HCT116 (cell line): ENCODE data around the gene GEMIN4.

Source experiments
- ATF3 ChIP-seq: IDR thresholded peaks from 2 replicates; pipeline ENCODE4 v1.6.1; 2012
- CEBPB ChIP-seq: IDR thresholded peaks from 2 replicates; pipeline ENCODE4 v1.6.1; 2012; ENCODE audit warnings: low read depth
- CTCF ChIP-seq, 3 experiments: fragments of 200-600 bp in 1 of 3; sonication (generic) in 1 of 3; IDR thresholded peaks in 2 of 3; conservative IDR thresholded peaks in 1 of 3; 2 replicates each; pipeline ENCODE4 v1.5.1; 2012 to 2017; ENCODE audit warnings: low read depth in 2 of 3, low read length in 2 of 3, antibody characterized with exemption in 1 of 3, borderline replicate concordance in 1 of 3, control low read depth in 1 of 3, mild to moderate bottlenecking in 1 of 3, mixed read lengths in 1 of 3, mixed run types in 1 of 3, moderate library complexity in 1 of 3; ENCODE audit not compliant: insufficient read depth in 1 of 3
- ELF1 ChIP-seq: IDR thresholded peaks from 2 replicates; pipeline ENCODE4 v1.6.1; 2012; ENCODE audit warnings: low read depth, borderline replicate concordance
- EZH2 ChIP-seq: fragments of 200-600 bp; sonication (generic); IDR thresholded peaks from 2 replicates; pipeline ENCODE4 v1.6.1; 2017; ENCODE audit warnings: antibody characterized with exemption, mixed run types
- EZH2phosphoT487 ChIP-seq: fragments of 200-600 bp; IDR thresholded peaks from 2 replicates; pipeline ENCODE4 v1.6.1; 2018; ENCODE audit warnings: antibody characterized with exemption, borderline replicate concordance
- FOSL1 ChIP-seq: IDR thresholded peaks from 2 replicates; pipeline ENCODE4 v1.6.1; 2012; ENCODE audit warnings: low read depth
- POLR2A ChIP-seq: IDR thresholded peaks from 2 replicates; pipeline ENCODE4 v1.7.0; 2011; ENCODE audit warnings: borderline replicate concordance; ENCODE audit not compliant: insufficient read depth, insufficient read length; ENCODE audit errors: extremely low read depth
- POLR2AphosphoS5 ChIP-seq: IDR thresholded peaks from 2 replicates; pipeline ENCODE4 v1.6.1; 2011; ENCODE audit warnings: mild to moderate bottlenecking, low read depth, low read length, moderate library complexity
- RAD21 ChIP-seq: IDR thresholded peaks from 2 replicates; pipeline ENCODE4 v1.6.1; 2012; ENCODE audit warnings: low read depth, mild to moderate bottlenecking
- SIN3A ChIP-seq: IDR thresholded peaks from 2 replicates; pipeline ENCODE4 v1.6.1; 2012; ENCODE audit warnings: low read depth
- YY1 ChIP-seq: IDR thresholded peaks from 2 replicates; pipeline ENCODE4 v1.6.1; 2011; ENCODE audit warnings: low read length, low read depth, moderate library complexity, mild to moderate bottlenecking; ENCODE audit not compliant: insufficient replicate concordance; ENCODE audit errors: extremely low read depth

GRCh38 chr17:759964-760363 lies 7.9 kb upstream of the GEMIN4 start:
- TF ChIP-seq POLR2A (no peak), FOSL1 (no peak), ATF3 (no peak), POLR2AphosphoS5 (no peak), SIN3A (no peak), CTCF (IDR thresholded peaks at IDR 0.05 in 2 of 3, conservative IDR thresholded peaks at IDR 0.05 in 1 of 3; ENCODE audit: borderline replicate concordance in 1 of 3, insufficient read depth in 1 of 3, low read depth in 2 of 3, low read length in 2 of 3) (no peak), EZH2 (no peak), CEBPB (no peak), EZH2phosphoT487 (no peak), RAD21 (no peak), ELF1 (no peak), YY1 (no peak)
